ENCODE measurements around the gene HNRNPM. TPM values are rescaled to one million over a fixed set of nuclear protein-coding genes. Genes with fewer than 3 reads are reported as not detected.

The HNRNPM gene
- total RNA-seq, 2 experiments from 2014 or later: 90.0 to 280 TPM

GRCh38 chr19:8504171-8504570 lies 59.4 kb downstream of the HNRNPM start:
- H3K36me3 ChIP-seq (ENCODE audit: insufficient read depth, low read length): no peaks in the 10 kb centered on the region
- no peak overlapping the region for H3K4me2 ChIP-seq (ENCODE audit: low read length)
- ChIA-PET CTCF (ENCODE audit: unreplicated experiment) (no interaction called here), POLR2A (no interaction called here)
- H2AFZ ChIP-seq (ENCODE audit: low read length): no peak overlapping the region
- no peak overlapping the region for H3K27ac ChIP-seq (ENCODE audit: low read depth, low read length, poor library complexity, severe bottlenecking)
- H3K79me2 ChIP-seq (ENCODE audit: insufficient read depth, low read depth, low read length): no peaks in the 10 kb centered on the region
- no peaks in the 10 kb centered on the region for H3K9me3 ChIP-seq (ENCODE audit: low read length)
- intact Hi-C loops (cut with micrococcal nuclease; ENCODE audit: unreplicated experiment): no loop called here
- no peak for DNase-seq (ENCODE audit: low spot score)
- peaks cover 13% of the 10 kb centered on the region for H3K4me1 ChIP-seq (ENCODE audit: insufficient read depth, low read length, poor library complexity, severe bottlenecking)
- no peaks in the 10 kb centered on the region for H4K20me1 ChIP-seq (ENCODE audit: insufficient read depth, low read length)
- H3K4me3 ChIP-seq (ENCODE audit: low read depth, low read length, poor library complexity, severe bottlenecking): no peak overlapping the region
- H3K9me2 ChIP-seq (ENCODE audit: insufficient read depth, low read length): no peaks in the 10 kb centered on the region
- TF ChIP-seq CTCF (conservative IDR thresholded peaks at IDR 0.05; ENCODE audit: low read length) (no peak), EZH2phosphoT487 (IDR thresholded peaks at IDR 0.05; ENCODE audit: borderline replicate concordance, low read depth, low read length) (no peak)
- BruUV-seq (replicated peaks): no TSS peak

- Histone ChIP-seq H2AFZ (ENCODE audit: low read length) (no peak overlapping the region; the same call in 1 of the 2 replicates), H3K9me3 (ENCODE audit: low read length) (no peaks in the 10 kb centered on the region), H3K9me2 (ENCODE audit: insufficient read depth, low read length) (no peaks in the 10 kb centered on the region), H3K79me2 (ENCODE audit: insufficient read depth, low read depth, low read length) (no peaks in the 10 kb centered on the region), H3K4me2 (ENCODE audit: low read length) (no peak overlapping the region), H3K27ac (ENCODE audit: low read depth, low read length, poor library complexity, severe bottlenecking) (no peak overlapping the region), H3K4me3 (ENCODE audit: low read depth, low read length, poor library complexity, severe bottlenecking) (no peak overlapping the region), H3K36me3 (ENCODE audit: insufficient read depth, low read length) (no peaks in the 10 kb centered on the region), H4K20me1 (ENCODE audit: insufficient read depth, low read length) (no peaks in the 10 kb centered on the region), H3K4me1 (ENCODE audit: insufficient read depth, low read length, poor library complexity, severe bottlenecking) (peaks cover 13% of the 10 kb centered on the region)
- ChIA-PET CTCF (ENCODE audit: unreplicated experiment) (interaction anchor here (1.2 kb wide), 1 partner anchor 91 kb away, joined by 3 read pairs; no protein-coding TSS in a partner anchor), POLR2A (interaction anchor here (1.1 kb wide), 1 partner anchor 9 kb away, joined by 5 read pairs; the partner anchor contains the start of gene ZNF414)
- DNase-seq (ENCODE audit: low spot score): no peak
- TF ChIP-seq CTCF (conservative IDR thresholded peaks at IDR 0.05; ENCODE audit: low read length) (no peak), EZH2phosphoT487 (IDR thresholded peaks at IDR 0.05; ENCODE audit: borderline replicate concordance, low read depth, low read length) (no peak)
- intact Hi-C loops (cut with micrococcal nuclease; ENCODE audit: unreplicated experiment): no loop called here
- no TSS peak for BruUV-seq (replicated peaks)
Measured at GRCh38 chr19:8504919-8505318, 60.1 kb downstream of the HNRNPM start.

GRCh38 chr19:8505680-8506401 lies 61.1 kb downstream of the HNRNPM start:
- CTCF ChIA-PET (ENCODE audit: unreplicated experiment): interaction anchor here (0.6 to 1.2 kb wide), 3 partner anchors 92 to 187 kb away, joined by 3 read pairs; partner anchors contain the start of gene MARCHF2
- BruUV-seq (replicated peaks): no TSS peak

More at GRCh38 chr19:8505680-8506401, 61.1 kb downstream of the HNRNPM start:
- Histone ChIP-seq H3K9me2 (ENCODE audit: insufficient read depth, low read length) (no peaks in the 10 kb centered on the region), H3K4me3 (ENCODE audit: low read depth, low read length, poor library complexity, severe bottlenecking) (peak overlapping the region; percentile 71), H3K4me2 (ENCODE audit: low read length) (peak overlapping the region; percentile 86), H3K27ac (ENCODE audit: low read depth, low read length, poor library complexity, severe bottlenecking) (peak overlapping the region; percentile 47), H3K36me3 (ENCODE audit: insufficient read depth, low read length) (no peaks in the 10 kb centered on the region; the same call in 1 of the 2 replicates), H4K20me1 (ENCODE audit: insufficient read depth, low read length) (no peaks in the 10 kb centered on the region), H3K4me1 (ENCODE audit: insufficient read depth, low read length, poor library complexity, severe bottlenecking) (peaks cover 13% of the 10 kb centered on the region), H3K9me3 (ENCODE audit: low read length) (no peaks in the 10 kb centered on the region), H2AFZ (ENCODE audit: low read length) (peak overlapping the region; percentile 94), H3K79me2 (ENCODE audit: insufficient read depth, low read depth, low read length) (no peaks in the 10 kb centered on the region)
- TF ChIP-seq CTCF (conservative IDR thresholded peaks at IDR 0.05; ENCODE audit: low read length): peak; percentile 94
- TF ChIP-seq EZH2phosphoT487 (IDR thresholded peaks at IDR 0.05; ENCODE audit: borderline replicate concordance, low read depth, low read length): no peak
- intact Hi-C loops (cut with micrococcal nuclease; ENCODE audit: unreplicated experiment): loop anchor here (1.0 to 2.0 kb wide), 2 partner anchors 93 to 151 kb away; partner anchors contain the start of gene MARCHF2
- POLR2A ChIA-PET: interaction anchor here (0.8 to 1.1 kb wide), 2 partner anchors 8 to 32 kb away, joined by 3 to 5 read pairs; partner anchors contain the start of gene ZNF414
- peak; percentile 83 for DNase-seq (ENCODE audit: low spot score)
